Activated CD4-positive, CD25-positive, alpha-beta regulatory T cell (primary cell): ENCODE measurements around the gene CLEC2D.
A peak's percentile ranks its signal among the peaks of the same experiment; 100 is the strongest.
"Not testable (repeated sequence)": the region's sequence is repeated elsewhere in the genome, so short reads cannot be mapped to it uniquely, and the experiment has no call there.

Source experiments
- DNase-seq, 4 experiments: peaks; one replicate each; lab custom pipeline; 2025; lab: John Stamatoyannopoulos, UW

Gene CLEC2D

DNA sequence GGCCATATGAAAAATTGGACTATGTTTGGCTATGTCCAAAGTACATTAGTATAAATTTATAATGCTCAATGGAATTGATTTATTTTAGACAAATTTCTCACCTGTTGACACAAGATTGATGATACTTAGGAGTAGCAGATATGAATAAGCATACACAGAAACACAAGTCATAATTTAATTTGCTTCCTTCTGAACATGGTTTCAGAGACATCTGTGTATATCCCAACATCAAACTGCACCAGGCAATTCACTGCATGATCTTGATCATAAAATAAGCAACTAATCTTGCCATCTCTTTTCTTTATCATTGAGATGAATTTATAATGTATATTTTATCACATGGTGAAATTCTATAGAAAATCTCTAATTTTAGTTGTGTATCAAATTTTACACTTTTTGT lies 59.6 kb downstream of the CLEC2D start:
- DNase-seq, result no peak

DNA sequence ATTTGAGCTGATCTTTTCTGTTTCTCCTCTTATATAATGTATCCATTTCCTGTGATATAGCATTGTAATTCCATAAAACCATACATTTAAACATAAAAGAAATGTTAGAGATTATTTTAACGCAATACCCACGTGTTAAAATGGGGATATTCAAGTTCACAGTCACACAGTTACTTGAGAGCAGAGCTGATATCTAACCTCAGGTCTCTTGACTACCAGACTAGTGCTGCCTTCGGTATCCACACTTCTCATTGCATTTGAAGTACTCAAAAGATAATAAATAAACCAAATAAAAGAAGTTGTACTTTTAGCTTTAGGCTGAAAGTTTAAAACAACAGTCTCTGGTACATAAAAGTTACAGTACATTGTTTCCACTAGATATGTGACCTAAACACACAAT lies 60.5 kb downstream of the CLEC2D start:
- DNase-seq, result no peak

DNA sequence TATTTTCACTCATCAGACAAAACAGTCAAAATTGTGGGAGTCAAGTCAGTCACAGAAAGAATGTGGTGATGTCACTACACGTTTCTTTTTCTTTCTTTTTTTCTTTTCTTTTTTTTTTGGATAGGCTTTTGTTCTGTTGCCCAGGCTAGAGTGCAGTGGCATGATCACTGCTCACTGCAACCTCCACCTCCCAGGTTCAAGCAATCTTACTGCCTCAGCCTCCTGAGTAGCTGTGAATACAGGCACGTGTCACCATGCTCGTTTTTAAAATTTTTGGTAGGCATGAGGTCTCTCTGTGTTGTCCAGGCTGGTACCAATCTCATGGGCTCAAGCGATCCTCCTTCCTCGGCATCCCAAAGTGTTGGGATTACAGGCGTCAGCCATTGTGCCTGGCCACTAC lies 61.1 kb downstream of the CLEC2D start:
- DNase-seq, result no peak

DNA sequence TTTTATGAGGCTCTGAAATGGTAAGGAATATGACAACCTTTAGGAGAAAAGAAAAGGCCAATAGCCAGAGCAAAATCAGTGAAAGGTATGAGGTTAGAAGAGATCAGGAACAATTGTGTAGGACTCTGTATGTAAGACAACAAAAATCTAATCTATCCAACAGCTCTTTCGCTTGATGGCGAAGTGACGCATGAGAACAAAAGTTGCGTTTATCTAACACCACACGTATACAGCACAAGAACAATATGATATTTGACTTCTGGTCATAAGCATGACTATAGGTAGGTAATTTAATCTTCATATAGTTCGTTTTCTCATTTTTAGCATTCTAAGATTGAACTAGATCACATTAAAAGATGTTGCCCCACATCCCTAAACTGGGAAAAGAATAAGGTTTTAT lies 61.9 kb downstream of the CLEC2D start:
- no peak for DNase-seq

DNA sequence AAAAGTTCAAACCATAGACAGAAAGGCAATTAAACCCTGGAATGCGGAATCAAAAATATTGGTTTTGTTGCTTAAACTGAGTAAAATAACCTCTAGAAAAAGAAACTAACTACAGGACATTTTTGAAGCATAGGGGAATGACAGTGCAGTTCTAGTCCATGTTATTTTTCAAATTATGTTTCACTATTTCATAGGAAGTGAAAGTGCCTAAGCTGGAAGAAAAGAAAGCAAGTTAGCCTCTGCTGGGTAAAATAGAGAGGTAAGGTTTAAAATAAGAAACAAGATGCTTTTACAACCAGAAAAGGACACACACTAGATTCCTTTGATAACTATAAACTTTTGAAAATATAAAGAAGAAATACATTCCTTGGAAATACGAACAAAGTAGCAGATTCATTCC lies 62.3 kb downstream of the CLEC2D start:
- no peak for DNase-seq

DNA sequence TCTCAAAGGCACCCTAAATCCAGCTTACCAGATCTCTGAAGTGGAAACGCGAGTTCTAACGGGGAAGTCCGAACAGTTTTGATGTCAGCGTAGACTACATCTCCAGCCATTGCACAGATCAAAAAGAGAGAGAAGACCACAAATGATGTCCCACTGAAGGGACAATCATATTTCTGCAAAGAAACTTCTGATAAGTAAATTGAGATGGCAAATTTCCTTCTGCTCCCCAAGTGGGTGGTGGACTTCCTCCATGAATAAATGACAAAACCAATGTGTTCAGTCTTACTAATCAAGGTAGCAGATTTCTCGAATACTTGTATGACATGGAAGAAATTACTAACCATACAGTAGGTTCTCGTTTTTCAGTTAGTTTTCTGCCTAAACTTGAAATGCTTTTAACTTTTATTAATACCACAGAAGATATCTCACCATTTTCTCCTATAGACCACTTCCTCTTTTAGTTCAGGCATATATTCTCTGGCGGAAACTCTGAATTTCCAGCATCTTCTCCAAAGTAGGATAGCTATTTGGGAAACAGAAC lies 63.5 kb downstream of the CLEC2D start, which contains the start of gene CLECL1:
TSS of gene CLECL1 (minus strand) at position 177 of the 541 bp plus-strand sequence.
- DNase-seq, result no peak

DNA sequence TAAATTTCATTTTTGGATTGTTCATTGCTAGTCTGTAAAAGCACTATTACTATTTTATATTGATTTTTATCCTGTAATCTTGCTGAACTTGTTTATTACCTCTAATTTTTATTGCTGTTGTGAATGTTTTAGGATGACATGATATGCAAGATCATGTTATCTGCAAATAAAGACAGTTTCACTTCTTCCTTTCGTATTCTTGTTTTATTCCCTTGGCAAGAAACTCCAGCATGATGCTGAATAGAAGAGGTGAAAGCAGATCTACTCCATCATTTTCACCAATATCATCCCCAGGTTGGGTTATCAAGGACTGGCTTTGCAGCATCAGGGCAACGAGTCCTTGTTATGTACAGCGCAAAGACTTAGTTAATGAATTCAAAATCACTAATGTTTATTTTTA lies 66.1 kb downstream of the CLEC2D start:
- DNase-seq, result no peak

DNA sequence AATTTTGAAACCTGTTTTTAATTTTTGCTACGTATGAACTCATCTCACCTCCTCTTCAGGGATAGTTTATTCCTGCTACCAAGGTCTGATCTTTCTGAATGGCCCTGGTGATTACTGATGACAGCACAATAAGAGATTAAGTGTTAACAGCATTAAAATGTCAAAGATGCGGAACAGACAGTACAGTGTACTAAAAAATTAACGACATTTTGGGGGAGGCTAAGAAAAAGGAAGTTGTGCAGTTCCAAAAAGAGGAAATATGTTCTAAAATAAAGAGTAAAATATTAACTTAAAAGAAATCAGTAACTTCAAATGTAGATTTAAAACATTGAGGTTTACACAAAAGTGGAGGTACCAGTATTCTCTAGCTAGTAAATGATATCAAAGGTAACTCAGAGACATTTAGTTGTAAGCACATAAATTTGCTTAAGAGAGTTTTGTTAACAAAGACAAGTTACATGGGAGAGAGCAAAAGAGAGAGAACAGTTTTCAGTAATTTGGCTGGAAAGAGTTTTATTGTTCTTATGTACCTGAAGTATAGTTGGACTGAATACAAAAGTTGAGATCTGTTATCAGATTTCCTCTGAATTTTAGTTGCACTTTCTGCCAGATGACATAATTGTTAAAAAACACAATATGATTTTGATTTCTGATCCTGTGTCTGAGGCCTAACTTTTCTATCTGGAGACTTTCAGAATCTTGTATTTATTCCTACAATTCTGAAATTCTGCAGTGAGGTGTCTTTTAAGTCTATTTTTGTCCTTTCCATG lies 67.6 kb downstream of the CLEC2D start:
- DNase-seq, result no peak

DNA sequence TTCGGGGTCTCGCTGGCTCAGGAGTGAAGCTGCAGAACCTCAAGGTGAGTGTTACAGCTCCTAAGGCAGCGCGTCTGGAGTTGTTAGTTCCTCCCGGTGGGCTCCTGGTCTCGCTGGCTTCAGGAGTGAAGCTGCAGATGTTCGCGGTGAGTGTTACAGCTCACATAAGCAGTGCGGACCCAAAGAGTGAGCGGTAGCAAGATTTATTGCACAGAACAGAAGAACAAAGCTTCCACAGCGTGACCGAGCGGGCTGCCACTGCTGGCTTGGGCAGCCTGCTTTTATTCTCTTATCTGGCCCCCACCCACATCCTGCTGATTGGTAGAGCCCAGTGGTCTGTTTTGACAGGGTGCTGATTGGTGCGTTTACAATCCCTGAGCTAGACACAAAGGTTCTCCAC lies 69.4 kb downstream of the CLEC2D start:
- DNase-seq, result not testable (repeated sequence)

DNA sequence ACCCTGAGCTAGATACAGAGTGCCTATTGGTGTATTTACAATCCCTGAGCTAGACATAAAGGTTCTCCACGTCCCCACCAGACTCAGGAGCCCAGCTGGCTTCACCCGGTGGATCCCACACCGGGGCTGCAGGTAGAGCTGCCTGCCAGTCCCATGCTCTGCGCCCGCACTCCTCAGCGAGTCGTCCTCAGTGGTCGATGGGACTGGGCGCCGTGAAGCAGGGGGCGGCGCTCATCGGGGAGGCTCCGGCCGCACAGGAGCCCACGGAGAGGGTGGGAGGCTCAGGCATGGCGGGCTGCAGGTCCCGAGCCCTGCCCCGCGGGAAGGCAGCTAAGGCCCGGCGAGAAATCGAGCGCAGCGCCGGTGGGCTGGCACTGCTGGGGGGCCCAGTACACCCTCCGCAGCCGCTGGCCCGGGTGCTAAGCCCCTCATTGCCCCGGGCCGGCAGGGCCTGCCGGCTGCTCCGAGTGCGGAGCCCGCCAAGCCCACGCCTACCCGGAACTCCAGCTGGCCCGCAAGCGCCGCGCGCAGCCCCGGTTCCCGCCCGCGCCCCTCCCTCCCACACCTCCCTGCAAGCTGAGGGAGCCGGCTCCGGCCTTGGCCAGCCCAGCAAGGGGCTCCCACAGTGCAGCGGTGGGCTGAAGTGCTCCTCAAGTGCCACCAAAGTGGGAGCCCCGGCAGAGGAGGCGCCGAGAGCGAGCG lies 70.0 kb downstream of the CLEC2D start:
- DNase-seq, result not testable (repeated sequence)

DNA sequence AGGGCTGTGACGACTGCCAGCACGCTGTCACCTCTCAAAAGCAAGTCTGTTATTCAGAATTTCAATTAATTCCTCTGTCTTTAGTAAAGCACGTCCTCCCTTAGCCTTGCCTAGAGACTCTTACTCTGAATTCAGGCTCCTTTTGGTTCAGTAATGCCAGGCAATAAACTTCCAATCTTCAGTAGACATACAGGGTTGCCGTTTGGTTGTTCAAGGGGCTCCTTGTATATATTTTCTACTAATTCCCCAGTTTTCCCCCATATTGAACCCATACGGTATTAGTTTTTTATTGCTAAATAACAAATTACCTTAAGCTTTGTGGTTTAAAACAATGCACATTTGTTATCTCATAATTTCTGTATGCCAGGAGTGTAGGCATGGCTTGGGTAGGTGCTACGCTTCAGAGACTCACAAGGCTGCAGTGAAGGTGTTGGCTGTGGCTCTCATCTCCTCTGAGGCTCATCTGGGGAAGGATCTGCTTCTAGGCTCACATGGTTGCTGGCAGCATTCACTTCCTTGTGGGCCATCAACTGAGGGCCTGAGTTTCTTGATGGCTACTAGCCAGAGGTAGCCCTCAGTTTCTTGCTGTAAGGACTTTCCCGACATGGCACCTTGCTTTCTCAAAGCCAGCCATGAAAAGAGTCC lies 70.7 kb downstream of the CLEC2D start:
- no peak for DNase-seq

DNA sequence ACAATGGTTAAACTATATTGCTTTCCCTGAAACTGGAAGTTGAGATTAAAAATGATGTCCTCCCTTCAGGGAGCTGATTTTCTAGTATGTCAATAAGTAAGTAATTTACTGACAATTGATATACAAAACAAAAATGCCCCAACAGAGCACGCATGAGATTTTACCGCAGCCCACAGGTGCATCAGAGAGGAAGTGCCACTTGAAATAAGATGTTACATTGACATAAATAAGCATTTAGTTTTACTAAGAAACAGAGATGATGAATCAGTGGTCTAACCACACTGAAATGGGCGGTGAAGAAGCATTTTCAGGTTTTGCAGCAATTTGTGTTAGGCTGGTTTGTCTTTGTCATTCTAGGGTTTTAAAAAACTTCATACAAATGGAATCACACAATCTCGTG lies 72.2 kb downstream of the CLEC2D start:
- peak; percentile 12 to 54 (median 34) for DNase-seq

DNA sequence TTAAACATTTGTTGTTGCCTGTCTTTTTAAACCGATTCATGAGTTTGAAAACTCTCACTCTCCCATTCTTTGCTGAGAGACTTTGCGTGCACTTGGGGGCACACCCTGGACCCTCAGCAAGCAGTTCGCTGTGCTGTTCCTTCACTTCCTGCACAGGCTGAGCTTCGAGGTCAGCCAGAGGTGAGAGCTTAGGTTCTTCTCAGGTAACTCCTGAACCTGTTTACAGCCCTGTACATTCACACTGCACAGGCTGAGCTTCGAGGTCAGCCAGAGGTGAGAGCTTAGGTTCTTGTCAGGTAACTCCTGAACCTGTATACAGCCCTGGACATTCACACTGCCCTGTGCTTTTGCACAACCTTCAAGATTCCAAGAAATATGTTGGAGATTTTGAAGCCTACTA lies 73.1 kb downstream of the CLEC2D start:
- DNase-seq, result peak in 3 of 4 experiments; percentile 6 to 51 (median 40)

DNA sequence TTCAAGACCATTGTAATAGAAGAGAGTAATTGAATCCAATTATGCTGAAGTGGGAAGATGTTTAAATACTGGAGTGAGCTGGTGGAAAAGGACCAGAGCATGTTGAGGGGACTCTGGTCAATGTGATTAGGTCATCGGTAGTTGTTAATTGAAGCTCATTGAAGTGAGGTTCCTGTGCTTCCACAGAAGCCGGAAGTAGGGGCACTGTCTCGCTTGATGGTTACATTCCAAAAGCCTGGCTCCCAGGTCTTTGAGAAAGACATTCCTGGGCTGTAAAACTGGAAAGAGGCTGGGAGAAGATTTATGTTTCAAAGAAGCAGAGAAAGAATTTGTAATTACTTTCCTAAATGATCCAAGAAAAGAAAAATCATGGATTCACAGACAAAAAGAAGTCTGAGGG lies 75.7 kb downstream of the CLEC2D start:
- no peak for DNase-seq
